Muscle layer of duodenum (tissue), 2 donors: ENCODE results near the gene UBR7.
"Not testable (repeated sequence)": the region's sequence is repeated elsewhere in the genome, so short reads cannot be mapped to it uniquely, and the experiment has no call there.

Experiments used
- H3K27ac ChIP-seq: one replicate; pipeline ENCODE4 v1.7.0; 2013; ENCODE audit warnings: mild to moderate bottlenecking, low read length
- H3K27me3 ChIP-seq: one replicate; pipeline ENCODE4 v1.7.0; 2013; ENCODE audit warnings: low read depth, mild to moderate bottlenecking, control low read depth, low read length
- H3K36me3 ChIP-seq, 2 donors: one replicate each; pipeline ENCODE4 v1.7.0; 2013; ENCODE audit warnings: low read length in 2 of 2, control low read depth in 1 of 2, mild to moderate bottlenecking in 1 of 2; ENCODE audit not compliant: insufficient read depth in 2 of 2, control insufficient read depth in 1 of 2
- H3K4me1 ChIP-seq, 2 donors: one replicate each; pipeline ENCODE4 v1.7.0; 2013; ENCODE audit warnings: low read length in 2 of 2, mild to moderate bottlenecking in 2 of 2, control low read depth in 1 of 2, moderate library complexity in 1 of 2; ENCODE audit not compliant: insufficient read depth in 2 of 2, control insufficient read depth in 1 of 2
- H3K4me3 ChIP-seq, 2 donors: one replicate each; pipeline ENCODE4 v1.7.0; 2013; ENCODE audit warnings: low read length in 2 of 2, low read depth in 1 of 2, mild to moderate bottlenecking in 1 of 2
- H3K9me3 ChIP-seq, 2 donors: one replicate each; pipeline ENCODE4 v1.7.0; 2013; ENCODE audit warnings: low read length in 2 of 2, control low read depth in 1 of 2, mild to moderate bottlenecking in 1 of 2; ENCODE audit not compliant: control insufficient read depth in 1 of 2
- donor health status: healthy.

Gene UBR7

GRCh38 chr14:93171376-93171775, 35.7 kb upstream of the UBR7 start:
- Histone ChIP-seq H3K4me3 (no peak overlapping the region), H3K27ac (no peak overlapping the region), H3K4me1 (no peaks in the 10 kb centered on the region), H3K36me3 (no peaks in the 10 kb centered on the region), H3K27me3 (no peaks in the 10 kb centered on the region), H3K9me3 (no peaks in the 10 kb centered on the region)

DNA sequence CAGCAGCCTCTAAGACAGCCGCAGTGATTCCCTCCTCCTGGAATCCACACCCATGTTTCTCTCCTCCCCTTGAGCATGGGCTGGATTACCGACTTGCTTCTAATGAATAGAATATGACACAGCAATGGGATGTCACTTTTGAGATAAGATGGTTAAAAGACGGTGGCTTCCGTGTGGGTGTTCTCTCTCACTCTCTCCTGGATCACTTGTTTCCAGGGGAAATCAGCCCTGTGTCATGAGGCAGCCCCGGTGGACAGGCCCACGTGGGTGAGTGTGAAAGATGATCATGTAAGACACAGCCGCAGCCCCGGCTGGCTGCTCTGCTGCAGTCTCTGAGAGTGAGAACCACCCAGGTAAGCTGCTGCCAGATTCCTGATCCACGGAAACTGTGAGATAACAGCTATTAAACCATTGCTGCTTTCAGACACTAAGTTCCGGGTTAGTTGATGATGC, 33.1 kb upstream of the UBR7 start:
- Histone ChIP-seq H3K4me3 (no peak overlapping the region), H3K36me3 (no peaks in the 10 kb centered on the region), H3K27ac (no peak overlapping the region), H3K27me3 (no peaks in the 10 kb centered on the region), H3K9me3 (no peaks in the 10 kb centered on the region), H3K4me1 (no peaks in the 10 kb centered on the region)

GRCh38 chr14:93174731-93175130, 32.3 kb upstream of the UBR7 start:
- H3K4me1 ChIP-seq, H3K27me3 ChIP-seq, H3K27ac ChIP-seq, H3K36me3 ChIP-seq, H3K9me3 ChIP-seq, H3K4me3 ChIP-seq: not testable (repeated sequence)

GRCh38 chr14:93175492-93175891, 31.6 kb upstream of the UBR7 start:
- Histone ChIP-seq H3K27me3 (no peaks in the 10 kb centered on the region), H3K27ac (no peak overlapping the region), H3K9me3 (no peaks in the 10 kb centered on the region), H3K36me3 (no peaks in the 10 kb centered on the region), H3K4me1 (no peaks in the 10 kb centered on the region), H3K4me3 (no peak overlapping the region)

GRCh38 chr14:93183596-93184317, 23.3 kb upstream of the UBR7 start:
- Histone ChIP-seq H3K27me3 (no peaks in the 10 kb centered on the region), H3K27ac (peak overlapping the region; percentile 82), H3K4me3 (peak overlapping the region; percentile 88 to 94), H3K36me3 (peaks cover 0 to 3% of the 10 kb centered on the region in 2 donors), H3K9me3 (no peaks in the 10 kb centered on the region), H3K4me1 (peaks cover 16 to 23% of the 10 kb centered on the region in 2 donors)

GRCh38 chr14:93184391-93185348, 22.4 kb upstream of the UBR7 start, which contains the start of the genes LYSET and MOAP1:
Gene LYSET (plus strand): TSS chr14:93185317. CDS start chr14:93185406, 89 bp downstream.
Gene MOAP1 (minus strand): TSS chr14:93184897. CDS start chr14:93184242, 655 bp downstream.
- Histone ChIP-seq H3K27ac (peak within 1 kb of the TSS; percentile 96), H3K36me3 (peaks cover 0 to 3% of the 10 kb centered on the region in 2 donors), H3K27me3 (no peaks in the 10 kb centered on the region), H3K4me3 (peak within 1 kb of the TSS; percentile 94 to 95), H3K9me3 (no peaks in the 10 kb centered on the region), H3K4me1 (peaks cover 16 to 23% of the 10 kb centered on the region in 2 donors)

DNA sequence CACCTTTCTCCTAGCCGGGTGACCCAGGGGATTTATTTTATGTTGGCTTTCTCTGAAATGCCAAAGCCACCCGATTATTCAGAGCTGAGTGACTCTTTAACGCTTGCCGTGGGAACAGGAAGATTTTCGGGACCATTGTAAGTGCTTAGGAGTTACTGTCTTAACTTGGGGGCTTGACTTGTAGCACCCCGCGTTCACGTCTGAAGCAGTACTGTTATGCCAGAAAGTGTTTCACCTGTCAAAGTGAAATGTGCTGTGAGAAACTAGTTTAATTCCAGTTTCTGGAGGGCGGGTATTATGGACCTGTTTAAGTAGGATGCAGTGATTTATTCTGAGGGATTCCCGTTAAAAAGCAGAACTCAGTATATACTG, 21.7 kb upstream of the UBR7 start:
- Histone ChIP-seq H3K9me3 (no peaks in the 10 kb centered on the region), H3K36me3 (peaks cover 0 to 3% of the 10 kb centered on the region in 2 donors), H3K4me1 (peaks cover 16 to 23% of the 10 kb centered on the region in 2 donors), H3K27ac (peak overlapping the region; percentile 96), H3K27me3 (no peaks in the 10 kb centered on the region), H3K4me3 (peak overlapping the region; percentile 94 to 95)

GRCh38 chr14:93186466-93186865, 20.6 kb upstream of the UBR7 start:
- Histone ChIP-seq H3K4me1 (peaks cover 16 to 23% of the 10 kb centered on the region in 2 donors), H3K4me3 (no peak overlapping the region), H3K9me3 (no peaks in the 10 kb centered on the region), H3K27ac (no peak overlapping the region), H3K36me3 (peaks cover 0 to 3% of the 10 kb centered on the region in 2 donors), H3K27me3 (no peaks in the 10 kb centered on the region)

GRCh38 chr14:93186956-93187355, 20.1 kb upstream of the UBR7 start:
- Histone ChIP-seq H3K27ac (no peak overlapping the region), H3K9me3 (no peaks in the 10 kb centered on the region), H3K27me3 (no peaks in the 10 kb centered on the region), H3K36me3 (peaks cover 0 to 3% of the 10 kb centered on the region in 2 donors), H3K4me3 (no peak overlapping the region), H3K4me1 (peaks cover 16 to 23% of the 10 kb centered on the region in 2 donors)

DNA sequence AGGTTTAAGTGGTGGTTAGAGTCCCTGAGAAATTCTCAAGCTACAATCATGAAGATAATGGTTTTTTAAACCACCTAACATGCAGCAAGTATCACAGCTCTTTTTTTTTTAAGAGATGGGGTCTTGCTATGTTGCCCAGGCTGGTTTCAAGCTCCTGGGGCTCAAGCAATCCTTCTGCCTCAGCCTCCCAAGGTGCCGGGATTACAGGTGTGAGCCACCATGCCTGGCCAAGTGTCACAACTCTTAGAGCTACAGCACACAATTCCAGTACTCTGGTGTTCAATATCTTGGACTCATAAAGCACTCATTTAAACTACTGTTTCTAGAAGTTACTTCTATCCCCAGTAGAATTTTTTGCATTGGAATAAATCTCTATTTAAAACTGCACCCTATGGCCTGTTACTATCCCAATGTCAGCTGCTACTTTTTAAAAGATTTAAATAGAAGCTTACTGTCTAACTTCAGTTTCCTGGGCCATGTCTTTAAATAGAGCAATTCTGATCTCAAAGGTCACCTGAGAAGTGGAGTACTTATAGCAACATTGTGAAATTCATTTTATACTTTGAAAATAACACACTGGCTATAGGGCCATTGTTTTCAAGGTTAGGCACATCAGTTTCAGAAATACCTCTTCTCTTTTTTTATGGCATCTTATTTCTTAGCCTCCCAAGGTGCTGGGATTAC, 11.6 kb upstream of the UBR7 start:
- no peak overlapping the region for H3K4me3 ChIP-seq
- H3K27me3 ChIP-seq = no peaks in the 10 kb centered on the region
- H3K36me3 ChIP-seq = no peaks in the 10 kb centered on the region
- no peak overlapping the region for H3K27ac ChIP-seq
- H3K9me3 ChIP-seq = no peaks in the 10 kb centered on the region
- no peaks in the 10 kb centered on the region for H3K4me1 ChIP-seq

- no peaks in the 10 kb centered on the region for H3K27me3 ChIP-seq
- H3K27ac ChIP-seq = no peak overlapping the region
- H3K4me3 ChIP-seq = no peak overlapping the region
- no peaks in the 10 kb centered on the region for H3K4me1 ChIP-seq
- no peaks in the 10 kb centered on the region for H3K36me3 ChIP-seq
- no peaks in the 10 kb centered on the region for H3K9me3 ChIP-seq
These were observed 8.0 kb upstream of the UBR7 start for GRCh38 chr14:93199031-93199430.
